IPS DF 4.7 (cell line): Measurements from ENCODE around the gene ALK.

Experiments used
- DNase-seq: peaks from one replicate; pipeline ENCODE4 v3.0.0-alpha.2; 2013; ENCODE audit warnings: low spot score; ENCODE audit errors: extremely low read depth

ALK gene

DNA sequence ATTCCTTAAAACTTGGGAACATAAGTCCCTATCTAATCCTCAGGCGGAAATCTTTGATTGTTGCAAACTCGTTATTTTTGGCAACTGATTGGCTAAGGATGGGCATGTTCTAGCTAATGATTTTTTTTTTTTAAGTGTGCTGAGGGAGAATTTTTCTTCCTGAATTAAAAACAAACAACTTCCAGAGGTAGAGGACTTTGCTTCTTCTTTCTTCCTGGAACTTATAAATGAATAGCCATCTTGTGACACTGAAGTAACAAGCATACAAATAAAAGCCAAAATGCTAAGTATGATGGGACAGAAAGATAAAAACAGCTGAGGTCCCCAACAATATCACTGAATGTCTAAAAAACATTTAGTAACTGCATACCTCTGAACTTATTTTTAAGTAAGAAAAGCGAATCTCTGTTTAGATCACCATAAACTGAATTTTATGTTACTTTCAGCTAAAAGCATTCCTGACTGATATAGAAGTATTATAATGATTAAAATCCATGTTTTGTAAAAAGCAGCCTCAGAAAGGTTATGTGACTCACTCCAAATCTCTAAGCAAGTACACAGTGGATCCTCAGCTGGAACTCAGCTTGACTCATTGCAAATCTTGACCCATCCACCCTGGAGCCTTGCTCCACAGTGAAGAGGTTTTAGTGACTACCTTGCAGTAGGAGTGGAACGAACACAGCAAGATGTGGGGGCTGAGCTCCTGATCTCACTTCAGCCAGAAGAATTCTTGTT lies 461.8 kb downstream of the ALK start:
- DNase-seq, result no peak

DNA sequence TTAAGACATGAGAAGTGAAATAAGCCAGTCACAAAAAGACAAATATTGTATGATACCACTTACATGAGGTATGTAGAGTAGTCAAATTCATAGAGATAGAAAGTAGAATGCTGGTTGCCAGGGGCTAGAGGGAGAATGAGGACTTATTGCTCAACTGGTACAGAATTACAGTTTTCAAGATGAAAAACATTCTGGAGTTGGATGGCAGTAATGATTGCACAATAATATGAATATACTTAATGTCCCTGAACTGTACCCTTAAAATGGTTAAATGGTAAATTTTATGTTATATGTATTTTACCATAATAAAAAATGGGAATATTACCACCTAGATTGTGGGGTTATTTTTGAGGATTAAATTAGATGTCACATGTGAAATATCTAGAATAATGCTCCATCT lies 465.0 kb downstream of the ALK start:
- no peak for DNase-seq

DNA sequence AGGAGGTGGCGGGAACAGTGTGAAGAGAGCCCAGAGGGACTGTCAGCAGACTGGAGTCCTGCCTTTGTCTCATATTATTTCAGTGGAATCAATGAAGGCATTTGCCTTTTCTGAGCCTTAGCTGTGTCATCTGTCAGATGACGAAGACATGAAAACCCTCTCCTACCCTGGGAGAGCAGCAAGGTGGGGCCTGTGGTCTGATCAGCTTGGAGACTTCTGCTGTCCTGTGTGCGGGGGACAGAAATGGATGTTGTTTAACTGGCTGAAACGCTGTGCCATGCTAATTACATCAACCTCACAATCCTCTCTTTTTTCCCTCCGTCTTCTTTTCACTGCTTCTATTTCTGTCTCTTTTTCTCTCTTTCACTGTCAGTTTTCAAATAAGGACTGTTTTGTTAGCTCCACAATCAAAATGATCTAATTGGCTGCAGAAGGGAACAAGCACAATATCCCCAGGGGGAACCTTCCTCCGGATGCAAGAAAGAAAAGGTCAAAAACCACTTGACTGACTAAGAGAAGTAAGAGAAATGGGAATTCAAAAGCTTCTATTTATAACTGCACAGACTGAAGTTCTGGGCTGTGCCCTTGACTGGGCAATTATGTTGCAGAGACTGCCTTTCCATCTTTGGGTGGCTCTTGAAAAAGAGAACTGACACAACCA lies 466.1 kb downstream of the ALK start:
- DNase-seq, result no peak

DNA sequence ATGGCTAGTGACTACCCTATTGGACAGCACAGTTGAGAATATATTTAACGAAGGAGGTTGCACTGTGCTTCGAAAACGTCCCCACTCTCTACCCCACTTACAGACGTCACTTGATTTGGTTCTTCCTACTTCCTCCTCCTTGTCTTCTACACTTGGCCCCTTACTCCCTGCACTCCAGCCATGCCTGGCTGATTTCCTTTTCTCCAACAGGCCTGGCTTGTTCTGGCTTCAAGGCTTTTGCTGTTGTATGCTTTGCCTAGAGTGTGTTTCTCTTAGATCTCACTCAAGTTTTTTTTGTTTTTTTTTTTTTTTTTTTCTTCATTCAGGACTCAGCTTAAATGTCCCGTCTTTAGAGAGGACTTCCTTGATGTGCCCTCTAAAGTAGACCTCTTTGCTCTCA lies 469.4 kb downstream of the ALK start:
- no peak for DNase-seq

DNA sequence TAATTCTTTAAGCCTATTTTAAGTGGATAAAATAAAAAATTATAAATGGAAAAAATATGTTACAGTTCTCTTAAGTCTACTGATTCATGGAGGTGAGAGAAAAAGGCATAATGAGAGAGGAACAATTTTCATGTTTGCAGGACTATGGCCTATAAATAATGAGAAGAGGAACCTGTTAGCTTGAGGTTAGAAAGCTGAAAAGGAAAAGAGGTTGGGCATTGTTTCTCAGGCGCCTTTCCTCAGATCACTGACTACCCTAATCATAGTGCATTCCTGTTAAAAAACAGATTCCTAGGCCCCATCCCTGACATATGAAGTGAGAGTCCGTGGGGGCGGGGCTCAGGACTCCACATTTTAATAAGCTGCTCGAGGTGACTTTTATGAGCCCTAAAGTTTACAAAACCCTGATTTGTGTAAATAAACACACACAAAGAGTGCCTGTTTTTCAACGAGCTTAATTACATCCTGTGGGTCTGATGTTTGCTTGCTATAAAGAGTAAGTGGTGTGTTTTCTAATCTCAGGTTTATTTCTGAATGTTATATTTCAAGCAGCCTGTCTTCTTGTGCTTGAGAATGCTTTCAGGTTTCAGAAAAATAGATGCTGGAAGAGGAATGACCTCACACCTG lies 470.7 kb downstream of the ALK start:
- DNase-seq, result no peak

DNA sequence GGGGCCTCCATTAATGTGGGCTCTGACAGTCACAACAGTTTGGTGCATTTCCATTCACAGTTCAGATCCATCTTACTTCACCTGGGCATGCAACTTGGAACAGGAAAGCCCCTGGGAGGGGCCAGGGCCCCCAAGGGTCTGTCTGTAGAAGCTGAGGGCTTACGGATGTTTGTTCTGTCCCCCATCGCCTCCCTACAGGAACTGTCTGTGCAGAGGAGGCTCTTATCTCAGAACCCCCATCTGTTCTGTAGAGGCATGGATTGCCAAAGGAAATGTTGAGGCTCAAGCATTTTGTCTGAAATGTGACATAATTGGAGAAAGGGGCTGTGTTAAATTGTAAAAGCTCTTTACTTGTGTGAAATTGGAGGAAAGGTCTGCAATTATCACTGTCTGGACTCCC lies 471.9 kb downstream of the ALK start:
- DNase-seq, result no peak

DNA sequence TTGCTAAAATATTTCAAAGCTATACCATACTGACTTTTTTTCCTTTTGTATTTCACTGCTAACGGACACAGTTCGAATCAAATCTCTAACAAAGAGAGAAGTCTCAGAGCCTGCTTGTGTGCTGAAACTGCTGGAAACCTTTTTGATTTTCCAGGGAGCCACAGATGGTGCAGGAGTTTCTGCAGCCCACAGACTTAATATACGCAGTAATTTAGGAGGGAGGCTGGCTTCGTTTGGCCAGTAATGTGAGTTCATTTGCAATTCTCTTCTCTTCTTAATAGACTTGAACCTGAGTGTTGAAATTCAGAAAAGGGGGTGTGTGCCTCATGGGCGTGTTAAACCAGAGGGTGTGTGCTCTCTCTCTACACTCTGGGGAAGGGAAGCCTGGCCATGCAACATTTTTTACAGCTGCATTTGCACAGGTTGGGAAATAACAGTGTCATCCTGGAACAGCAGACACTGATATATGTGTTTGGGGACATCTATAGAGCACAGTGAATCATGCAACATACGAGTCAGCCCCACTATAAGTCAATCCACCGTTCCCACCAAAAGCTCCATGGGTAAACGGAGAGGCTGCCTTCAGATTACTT lies 473.2 kb downstream of the ALK start:
- no peak for DNase-seq

DNA sequence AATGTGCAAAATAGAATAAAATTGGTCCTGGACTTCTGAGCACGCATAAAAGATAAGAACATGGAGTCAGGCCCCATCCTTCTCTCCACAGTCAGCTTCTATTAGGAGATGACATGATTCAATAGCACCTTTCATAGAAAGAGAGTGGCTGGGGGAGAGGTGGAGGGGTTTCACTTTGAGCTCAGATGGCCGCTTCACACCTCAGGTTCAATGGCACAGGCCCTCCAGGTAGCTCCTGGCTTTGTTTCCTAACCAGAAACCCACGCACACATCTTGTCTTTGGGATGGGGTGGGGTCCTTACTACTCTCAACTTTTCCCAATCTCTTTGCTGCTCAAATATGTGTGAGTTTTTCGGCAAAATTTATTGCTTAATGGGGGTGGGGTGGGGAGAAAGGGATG lies 473.9 kb downstream of the ALK start:
- no peak for DNase-seq

DNA sequence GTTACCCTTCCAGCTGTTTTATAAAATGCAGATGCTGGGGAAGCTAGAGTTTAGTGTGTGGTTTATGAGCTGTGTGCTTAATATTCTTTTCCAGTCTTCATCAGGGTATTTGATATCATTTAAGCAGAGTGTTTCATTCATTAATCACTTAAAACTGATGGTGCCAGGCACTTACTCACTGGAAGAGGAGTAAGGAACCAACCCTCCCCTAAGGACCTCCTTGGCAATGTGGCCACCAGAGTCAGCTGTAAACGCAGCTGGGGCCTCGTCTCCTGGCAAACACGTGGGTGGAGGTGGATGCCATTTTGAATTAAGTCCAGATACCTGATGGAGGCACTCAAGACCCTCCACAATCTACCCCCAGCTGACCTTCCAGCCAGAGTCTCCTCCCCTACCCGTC lies 474.5 kb downstream of the ALK start:
- DNase-seq, result no peak

DNA sequence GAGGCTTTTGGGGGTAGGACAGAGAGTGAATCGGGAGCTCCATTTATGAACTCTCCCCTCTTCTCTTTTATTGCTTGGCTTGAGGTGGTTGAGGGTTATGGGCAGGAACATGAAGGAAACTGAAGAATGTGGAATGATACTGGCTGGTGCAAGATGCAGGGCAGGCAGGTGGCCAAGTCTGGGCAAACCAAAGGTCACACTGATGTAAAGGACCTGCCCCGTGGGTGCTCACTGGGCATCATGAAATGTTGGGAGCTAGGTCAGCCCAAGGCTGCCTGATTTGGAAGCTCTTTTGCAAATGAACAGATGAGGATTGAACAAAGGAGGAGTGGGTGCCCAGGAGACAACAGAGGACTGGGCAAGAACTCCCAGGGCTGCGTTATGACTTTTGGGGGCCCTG lies 477.2 kb downstream of the ALK start:
- DNase-seq, result no peak

DNA sequence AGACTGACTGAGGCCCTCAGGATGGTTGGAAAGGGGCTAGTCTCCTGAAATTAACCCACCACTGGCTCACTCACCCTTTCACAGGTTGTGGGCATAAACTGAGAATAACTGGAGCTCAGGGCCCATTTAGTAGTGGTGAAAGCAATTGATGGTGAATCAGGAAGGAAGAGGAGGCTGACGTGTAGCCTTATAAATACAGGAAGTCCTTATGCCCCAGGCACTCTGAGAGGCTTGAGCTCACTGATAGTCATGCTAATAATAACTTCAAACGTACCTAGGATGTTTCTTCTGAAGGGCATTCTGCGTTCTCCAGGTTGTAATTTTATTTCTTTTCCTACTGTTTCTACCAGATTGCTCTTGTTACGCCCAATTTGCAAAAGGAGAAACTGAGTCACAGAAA lies 477.8 kb downstream of the ALK start:
- DNase-seq, result no peak

DNA sequence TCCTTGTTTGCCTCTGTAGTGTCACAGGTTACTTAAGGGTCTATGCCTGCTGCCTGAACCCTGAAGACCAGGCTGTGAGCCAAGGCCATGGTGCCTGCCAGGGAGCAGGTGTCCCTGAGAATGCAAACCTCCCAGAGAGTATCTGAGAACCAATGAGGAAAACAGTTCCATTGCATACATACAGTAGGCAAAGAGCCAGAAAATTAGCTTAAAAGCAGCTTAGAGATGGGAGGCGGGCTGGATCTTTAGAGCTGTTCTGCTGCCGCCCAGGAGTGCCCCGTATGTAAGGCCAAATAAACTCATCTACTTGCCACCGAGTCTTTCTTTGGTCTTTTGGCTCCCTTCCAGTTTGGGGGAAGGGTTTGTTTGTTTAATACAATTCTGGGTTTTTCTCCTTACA lies 478.2 kb downstream of the ALK start:
- DNase-seq, result no peak

DNA sequence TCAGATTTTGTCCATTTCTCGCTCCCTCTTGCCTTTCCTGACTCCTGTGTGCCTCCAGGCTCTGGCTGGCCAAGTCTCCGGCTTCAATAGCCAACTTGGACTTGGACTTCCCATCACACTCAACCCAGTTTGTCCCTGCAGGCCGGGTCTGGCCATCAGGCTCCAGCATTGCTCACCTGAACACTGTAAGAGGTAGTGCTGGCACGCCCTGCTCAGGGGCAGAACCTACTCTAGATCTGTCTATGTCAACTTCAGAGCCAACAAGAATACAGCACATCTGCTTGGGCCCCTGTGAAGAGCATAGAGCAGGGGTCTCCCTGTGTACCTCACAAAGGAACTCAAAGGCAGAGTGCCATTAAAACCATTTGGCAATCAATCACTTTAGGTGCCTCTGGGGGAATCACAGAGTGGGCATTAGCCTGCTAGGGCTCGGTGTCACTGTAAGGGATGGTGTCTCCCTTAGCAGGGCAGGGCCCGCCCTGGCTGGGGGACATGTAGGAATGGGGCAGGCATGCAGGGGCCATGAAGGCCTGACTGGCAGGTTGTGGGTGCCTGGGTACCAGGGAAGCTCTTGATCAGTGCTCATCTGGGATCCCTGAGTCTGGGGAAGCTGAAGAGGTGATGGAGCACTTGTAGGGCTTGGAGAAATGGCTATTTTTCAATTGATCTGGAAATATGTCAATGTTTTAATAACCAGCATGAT lies 480.3 kb downstream of the ALK start:
- DNase-seq, result no peak

DNA sequence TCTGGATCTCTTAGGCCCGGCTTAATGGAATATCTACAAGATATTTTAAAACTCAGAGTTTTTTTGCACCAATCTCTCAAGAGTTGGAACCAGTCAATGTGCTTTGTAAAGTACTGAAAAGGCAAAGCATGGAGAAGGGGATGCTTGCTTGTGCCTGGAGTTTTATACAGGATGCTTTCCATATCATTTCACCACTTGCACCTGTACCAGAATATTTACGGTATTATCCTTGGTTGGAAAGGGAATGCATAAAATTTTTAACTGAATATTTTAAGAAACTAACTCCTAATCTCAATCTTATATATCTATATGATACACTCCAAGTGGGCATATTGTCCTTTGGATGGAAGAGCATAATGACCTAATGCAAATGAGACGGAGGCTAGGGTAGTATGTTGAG lies 487.5 kb downstream of the ALK start:
- DNase-seq, result no peak

DNA sequence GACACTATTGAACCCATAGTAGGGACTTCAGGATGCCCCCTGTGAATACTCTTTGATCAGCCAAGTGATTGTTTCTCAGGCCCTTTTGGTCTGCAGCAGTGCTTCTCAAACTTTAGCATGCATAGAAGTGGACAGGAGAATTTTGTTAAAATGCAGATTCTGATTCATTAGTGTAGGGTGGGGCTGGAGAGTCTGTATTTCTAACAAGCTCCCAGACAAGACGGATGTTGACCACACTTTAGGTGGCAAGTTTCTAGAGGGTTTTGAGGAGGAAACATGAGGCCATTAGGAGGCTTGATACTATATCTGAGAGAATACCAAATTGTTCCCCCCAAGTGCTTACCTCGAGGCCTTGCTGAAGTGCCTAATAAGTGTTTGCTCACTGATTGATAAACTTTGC lies 488.3 kb downstream of the ALK start:
- no peak for DNase-seq

DNA sequence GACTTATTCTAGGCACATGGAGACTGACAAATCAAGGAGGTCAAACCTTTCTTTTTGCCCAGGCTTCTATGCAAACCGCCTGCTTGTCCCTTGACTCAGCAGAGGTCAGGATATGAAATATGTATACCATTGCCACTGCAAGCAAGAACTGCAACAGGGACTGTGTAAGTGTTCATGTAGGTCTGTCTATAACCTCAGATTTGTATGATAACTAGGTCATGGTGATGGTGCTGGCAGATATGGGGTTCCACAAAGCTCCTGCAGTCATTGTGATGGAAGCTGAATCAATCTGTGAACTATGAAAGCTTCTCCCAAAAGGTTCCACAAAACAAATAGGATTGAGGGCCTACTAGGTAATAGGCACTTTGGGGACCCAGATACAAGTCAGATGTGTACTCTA lies 489.9 kb downstream of the ALK start:
- DNase-seq, result no peak

DNA sequence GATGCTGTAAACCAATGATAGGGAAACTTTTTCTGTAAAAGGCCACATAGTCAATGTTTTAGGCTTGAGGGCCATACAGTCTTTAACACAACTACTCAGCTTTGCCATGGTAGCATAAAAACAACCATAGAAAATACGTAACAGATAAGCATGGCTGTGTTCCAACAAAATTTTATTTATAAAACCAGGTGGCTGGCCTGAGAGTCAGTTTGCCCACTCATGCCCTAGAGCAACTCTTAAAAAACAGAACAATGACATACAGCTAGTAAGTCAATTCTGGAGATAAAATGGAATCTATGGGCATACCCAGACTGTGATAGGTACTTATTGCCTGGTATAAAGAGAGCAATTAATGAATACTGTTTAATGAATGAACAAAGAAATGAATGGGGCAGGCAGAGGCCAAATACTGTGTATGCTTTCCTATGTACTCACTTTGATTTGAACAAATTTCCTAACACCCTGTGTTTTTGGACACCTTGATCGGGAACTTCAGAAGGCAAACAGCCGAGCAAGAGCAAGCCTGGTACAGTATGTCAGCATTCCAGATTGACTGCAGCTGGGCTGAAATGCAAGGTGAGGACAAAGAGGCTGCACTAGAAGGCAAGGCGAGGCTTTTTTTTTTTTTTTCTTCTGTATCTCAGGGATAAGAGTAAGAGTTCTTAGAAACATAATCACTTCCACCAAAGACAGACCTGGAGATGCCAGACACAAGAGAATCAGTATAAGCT lies 490.8 kb downstream of the ALK start:
- DNase-seq, result no peak

DNA sequence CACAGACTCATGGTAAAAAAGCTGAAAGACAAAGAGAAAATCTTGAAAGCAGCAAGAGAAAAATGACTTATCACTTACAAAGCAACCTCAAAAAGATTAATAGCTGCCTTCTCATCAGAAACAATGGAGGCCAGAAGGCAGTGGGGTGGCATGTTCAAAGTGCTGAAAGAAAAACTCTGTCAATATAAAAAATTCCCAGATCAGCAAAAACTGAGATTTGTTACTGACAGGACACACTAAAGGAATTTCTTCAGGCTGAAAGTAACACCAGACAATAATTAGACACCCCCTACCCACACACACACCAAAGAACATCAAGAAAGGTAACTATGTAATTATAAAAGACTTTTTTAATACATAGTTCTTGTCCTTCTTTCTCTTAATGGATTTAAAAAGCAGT lies 495.0 kb downstream of the ALK start:
- DNase-seq, result no peak

DNA sequence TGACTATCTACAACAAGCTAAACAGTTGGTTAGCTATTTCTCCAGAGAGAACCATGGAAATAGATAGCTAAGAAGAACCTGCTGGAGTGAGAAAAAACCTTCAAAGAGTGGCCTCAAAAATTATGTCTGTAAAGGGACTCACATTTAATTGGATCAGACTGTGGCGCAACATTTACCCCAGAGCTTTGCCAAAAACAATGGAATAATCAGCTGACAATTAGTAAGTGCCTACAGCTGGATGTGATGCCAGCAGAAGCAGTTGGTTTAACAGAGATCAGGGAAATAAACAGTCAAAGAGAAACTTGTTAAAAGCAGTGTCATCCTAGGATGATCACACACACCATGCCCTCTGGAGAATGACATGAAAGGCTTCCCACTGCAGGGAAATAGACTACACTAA lies 495.5 kb downstream of the ALK start:
- no peak for DNase-seq

DNA sequence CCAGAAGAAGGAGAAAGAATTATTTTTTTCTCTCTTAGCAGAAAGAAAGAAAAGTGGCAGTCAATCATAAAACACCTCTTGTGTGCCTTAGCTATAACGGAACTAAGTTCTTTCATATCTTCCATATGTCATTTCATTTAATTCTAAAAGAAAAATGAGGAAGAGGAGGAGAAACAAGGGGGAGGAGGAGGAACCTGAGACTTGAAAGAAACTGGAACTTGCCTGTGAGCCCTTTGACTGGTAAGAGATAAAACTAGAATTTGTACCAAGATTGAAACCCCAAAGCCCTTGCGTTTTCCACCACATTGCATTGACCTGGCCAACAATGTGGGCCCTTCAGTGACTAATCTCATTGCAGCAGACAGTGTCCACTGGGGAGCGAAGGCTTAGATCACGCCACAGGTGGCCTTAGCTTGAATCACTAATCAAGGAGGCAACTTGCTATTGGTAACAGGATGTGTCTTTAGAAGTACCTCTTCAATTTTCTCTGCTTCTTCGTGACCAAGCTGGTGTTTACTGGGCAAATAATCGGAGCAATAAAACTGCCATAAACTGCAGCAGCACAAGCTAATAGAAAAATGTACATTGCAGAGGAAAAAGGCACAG lies 498.2 kb downstream of the ALK start:
- DNase-seq, result no peak
